ENCODE measurements around the gene NTRK1. TPM values are rescaled to one million over a fixed set of nuclear protein-coding genes. Genes with fewer than 3 reads are reported as not detected.

The NTRK1 gene
- total RNA-seq, 1 donor from 2014 or later = not detected

GRCh38 chr1:156864796-156865195 lies 4.1 kb downstream of the NTRK1 start:
- TF ChIP-seq CTCF (IDR thresholded peaks at IDR 0.05; ENCODE audit: insufficient read depth, low read length, poor library complexity, severe bottlenecking) = no peak
- H3K27me3 ChIP-seq (ENCODE audit: control insufficient read depth, insufficient read depth, low read length) = peaks cover 49% of the 10 kb centered on the region
- no peaks in the 10 kb centered on the region for H3K36me3 ChIP-seq (ENCODE audit: control insufficient read depth, insufficient read depth, low read length)
- H3K4me3 ChIP-seq (ENCODE audit: low read depth, low read length) = no peak overlapping the region
- no peak for DNase-seq (ENCODE audit: low read depth)

- H3K4me3 ChIP-seq (ENCODE audit: low read depth, low read length) = no peak overlapping the region
- no peak for DNase-seq (ENCODE audit: low read depth)
- TF ChIP-seq CTCF (IDR thresholded peaks at IDR 0.05; ENCODE audit: insufficient read depth, low read length, poor library complexity, severe bottlenecking) = no peak
Observed at GRCh38 chr1:156865258-156865657, 4.6 kb downstream of the NTRK1 start.

GRCh38 chr1:156865865-156866248 lies 5.2 kb downstream of the NTRK1 start:
- no peak for TF ChIP-seq CTCF (IDR thresholded peaks at IDR 0.05; ENCODE audit: insufficient read depth, low read length, poor library complexity, severe bottlenecking)
- Histone ChIP-seq H3K27me3 (ENCODE audit: control insufficient read depth, insufficient read depth, low read length) (peaks cover 38% of the 10 kb centered on the region), H3K4me3 (ENCODE audit: low read depth, low read length) (no peak overlapping the region), H3K36me3 (ENCODE audit: control insufficient read depth, insufficient read depth, low read length) (no peaks in the 10 kb centered on the region)
- DNase-seq (ENCODE audit: low read depth) = no peak

More at GRCh38 chr1:156865258-156865657, 4.6 kb downstream of the NTRK1 start:
- Histone ChIP-seq H3K27me3 (ENCODE audit: control insufficient read depth, insufficient read depth, low read length) (peaks cover 44% of the 10 kb centered on the region), H3K36me3 (ENCODE audit: control insufficient read depth, insufficient read depth, low read length) (no peaks in the 10 kb centered on the region)

- Histone ChIP-seq H3K27me3 (ENCODE audit: control insufficient read depth, insufficient read depth, low read length) (peaks cover 33% of the 10 kb centered on the region), H3K4me3 (ENCODE audit: low read depth, low read length) (no peak overlapping the region), H3K36me3 (ENCODE audit: control insufficient read depth, insufficient read depth, low read length) (no peaks in the 10 kb centered on the region)
- DNase-seq (ENCODE audit: low read depth) = no peak
- no peak for TF ChIP-seq CTCF (IDR thresholded peaks at IDR 0.05; ENCODE audit: insufficient read depth, low read length, poor library complexity, severe bottlenecking)
Observed at GRCh38 chr1:156866249-156866909, 5.7 kb downstream of the NTRK1 start.

- no peak for TF ChIP-seq CTCF (IDR thresholded peaks at IDR 0.05; ENCODE audit: insufficient read depth, low read length, poor library complexity, severe bottlenecking)
- Histone ChIP-seq H3K36me3 (ENCODE audit: control insufficient read depth, insufficient read depth, low read length) (no peaks in the 10 kb centered on the region), H3K4me3 (ENCODE audit: low read depth, low read length) (no peak overlapping the region), H3K27me3 (ENCODE audit: control insufficient read depth, insufficient read depth, low read length) (peaks cover 18% of the 10 kb centered on the region)
- no peak for DNase-seq (ENCODE audit: low read depth)
Observed at GRCh38 chr1:156868341-156868740, 7.7 kb downstream of the NTRK1 start.

- peaks cover 9% of the 10 kb centered on the region for H3K27me3 ChIP-seq (ENCODE audit: control insufficient read depth, insufficient read depth, low read length)
- H3K4me3 ChIP-seq (ENCODE audit: low read depth, low read length) = no peak overlapping the region
- no peak for TF ChIP-seq CTCF (IDR thresholded peaks at IDR 0.05; ENCODE audit: insufficient read depth, low read length, poor library complexity, severe bottlenecking)
- H3K36me3 ChIP-seq (ENCODE audit: control insufficient read depth, insufficient read depth, low read length) = no peaks in the 10 kb centered on the region
- no peak for DNase-seq (ENCODE audit: low read depth)
Observed at GRCh38 chr1:156869455-156869854, 8.8 kb downstream of the NTRK1 start.

Measured in kidney epithelial cell (primary cell).